HepG2 (cell line): ENCODE measurements around the gene UBXN2A. TPM values are rescaled to one million over a fixed set of nuclear protein-coding genes. Genes with fewer than 3 reads are reported as not detected.
A peak's percentile ranks its signal among the peaks of the same experiment; 100 is the strongest.

Experiments
- ATRX ChIP-seq: sonication (generic); formaldehyde crosslinking; IDR thresholded peaks from 2 replicates; pipeline ENCODE4 v1.4.0; 2020; ENCODE audit warnings: missing genetic modification reagents, borderline replicate concordance
- CBFB ChIP-seq: sonication (generic); formaldehyde crosslinking; IDR thresholded peaks from 2 replicates; pipeline ENCODE4 v1.4.0; 2020; ENCODE audit warnings: missing genetic modification reagents
- ELF1 ChIP-seq: sonication (generic); formaldehyde crosslinking; IDR thresholded peaks from 2 replicates; pipeline ENCODE4 v1.4.0; 2020; ENCODE audit warnings: missing genetic modification reagents
- ELK4 ChIP-seq: sonication (generic); formaldehyde crosslinking; IDR thresholded peaks from 2 replicates; pipeline ENCODE4 v1.9.0; 2021; ENCODE audit warnings: missing genetic modification reagents, borderline replicate concordance
- GATAD2A ChIP-seq: IDR thresholded peaks from 2 replicates; pipeline ENCODE4 v1.6.1; 2016
- KDM5B ChIP-seq: sonication (generic); formaldehyde crosslinking; IDR thresholded peaks from 2 replicates; pipeline ENCODE4 v1.4.0; 2020; ENCODE audit warnings: missing genetic modification reagents, mild to moderate bottlenecking, borderline replicate concordance
- U2AF2 ChIP-seq: fragments of 200-400 bp; formaldehyde crosslinking; IDR thresholded peaks from 2 replicates; pipeline ENCODE4 v1.6.1; 2017; ENCODE audit warnings: low read depth, mild to moderate bottlenecking, low read length
- YEATS4 ChIP-seq: sonication (generic); formaldehyde crosslinking; IDR thresholded peaks from 2 replicates; pipeline ENCODE4 v1.4.0; 2020; ENCODE audit warnings: missing genetic modification reagents, borderline replicate concordance
- ZNF142 ChIP-seq: sonication (generic); formaldehyde crosslinking; IDR thresholded peaks from 2 replicates; pipeline ENCODE4 v1.4.0; 2020; ENCODE audit warnings: missing genetic modification reagents
- ZNF30 ChIP-seq: sonication (generic); formaldehyde crosslinking; IDR thresholded peaks from 2 replicates; pipeline ENCODE4 v1.5.0; 2020; ENCODE audit warnings: mild to moderate bottlenecking, missing genetic modification reagents
- ZNF619 ChIP-seq: sonication (generic); formaldehyde crosslinking; IDR thresholded peaks from 2 replicates; pipeline ENCODE4 v1.4.0; 2020; ENCODE audit warnings: mild to moderate bottlenecking, missing genetic modification reagents
- ZNF749 ChIP-seq: sonication (generic); formaldehyde crosslinking; IDR thresholded peaks from 2 replicates; pipeline ENCODE4 v1.8.0; 2022; ENCODE audit warnings: mild to moderate bottlenecking, missing genetic modification reagents, moderate library complexity, borderline replicate concordance
- polyA plus RNA-seq, 8 experiments: library from polyadenylated mRNA; depleted of rRNA in 3 of 8; stranded (reverse) in 7 of 8; unstranded in 1 of 8; fragments of >200 nt; fragmentation: Illumina TruSeq in 4 of 8; extraction: Trizol in 4 of 8; gene quantifications; 2 replicates each; pipeline versions ENCODE4 v1.2.1 to v1.2.3, GENCODE V29; 2011 to 2016; ENCODE audit warnings: low read depth in 4 of 8, missing spikeins in 1 of 8, mixed read lengths in 1 of 8; ENCODE audit not compliant: insufficient read depth in 1 of 8
- total RNA-seq, 5 experiments: library from RNA; depleted of rRNA; stranded (reverse); fragments of >200 nt; fragmentation: Illumina TruSeq; extraction: Trizol; gene quantifications; 2 replicates each; pipeline ENCODE4 v1.2.3, GENCODE V29; 2016; ENCODE audit warnings: low read depth in 1 of 5
- TF ChIP-seq, protein P1 (sequence below): sonication (generic); formaldehyde crosslinking; IDR thresholded peaks from 2 replicates; pipeline ENCODE4 v1.4.0; 2020; ENCODE audit warnings: mild to moderate bottlenecking, missing genetic modification reagents
- TF ChIP-seq, protein P2 (sequence below): IDR thresholded peaks from 2 replicates; pipeline ENCODE4 v1.6.1; 2016; ENCODE audit warnings: low read depth, borderline replicate concordance

UBXN2A gene
- total and polyA plus RNA-seq, 2 of the 13 experiments (the other 11 are each of a cell fraction or from before 2014, with no cell fraction given), result 8.3 to 20.9 TPM

- TF ChIP-seq, protein P1, sequence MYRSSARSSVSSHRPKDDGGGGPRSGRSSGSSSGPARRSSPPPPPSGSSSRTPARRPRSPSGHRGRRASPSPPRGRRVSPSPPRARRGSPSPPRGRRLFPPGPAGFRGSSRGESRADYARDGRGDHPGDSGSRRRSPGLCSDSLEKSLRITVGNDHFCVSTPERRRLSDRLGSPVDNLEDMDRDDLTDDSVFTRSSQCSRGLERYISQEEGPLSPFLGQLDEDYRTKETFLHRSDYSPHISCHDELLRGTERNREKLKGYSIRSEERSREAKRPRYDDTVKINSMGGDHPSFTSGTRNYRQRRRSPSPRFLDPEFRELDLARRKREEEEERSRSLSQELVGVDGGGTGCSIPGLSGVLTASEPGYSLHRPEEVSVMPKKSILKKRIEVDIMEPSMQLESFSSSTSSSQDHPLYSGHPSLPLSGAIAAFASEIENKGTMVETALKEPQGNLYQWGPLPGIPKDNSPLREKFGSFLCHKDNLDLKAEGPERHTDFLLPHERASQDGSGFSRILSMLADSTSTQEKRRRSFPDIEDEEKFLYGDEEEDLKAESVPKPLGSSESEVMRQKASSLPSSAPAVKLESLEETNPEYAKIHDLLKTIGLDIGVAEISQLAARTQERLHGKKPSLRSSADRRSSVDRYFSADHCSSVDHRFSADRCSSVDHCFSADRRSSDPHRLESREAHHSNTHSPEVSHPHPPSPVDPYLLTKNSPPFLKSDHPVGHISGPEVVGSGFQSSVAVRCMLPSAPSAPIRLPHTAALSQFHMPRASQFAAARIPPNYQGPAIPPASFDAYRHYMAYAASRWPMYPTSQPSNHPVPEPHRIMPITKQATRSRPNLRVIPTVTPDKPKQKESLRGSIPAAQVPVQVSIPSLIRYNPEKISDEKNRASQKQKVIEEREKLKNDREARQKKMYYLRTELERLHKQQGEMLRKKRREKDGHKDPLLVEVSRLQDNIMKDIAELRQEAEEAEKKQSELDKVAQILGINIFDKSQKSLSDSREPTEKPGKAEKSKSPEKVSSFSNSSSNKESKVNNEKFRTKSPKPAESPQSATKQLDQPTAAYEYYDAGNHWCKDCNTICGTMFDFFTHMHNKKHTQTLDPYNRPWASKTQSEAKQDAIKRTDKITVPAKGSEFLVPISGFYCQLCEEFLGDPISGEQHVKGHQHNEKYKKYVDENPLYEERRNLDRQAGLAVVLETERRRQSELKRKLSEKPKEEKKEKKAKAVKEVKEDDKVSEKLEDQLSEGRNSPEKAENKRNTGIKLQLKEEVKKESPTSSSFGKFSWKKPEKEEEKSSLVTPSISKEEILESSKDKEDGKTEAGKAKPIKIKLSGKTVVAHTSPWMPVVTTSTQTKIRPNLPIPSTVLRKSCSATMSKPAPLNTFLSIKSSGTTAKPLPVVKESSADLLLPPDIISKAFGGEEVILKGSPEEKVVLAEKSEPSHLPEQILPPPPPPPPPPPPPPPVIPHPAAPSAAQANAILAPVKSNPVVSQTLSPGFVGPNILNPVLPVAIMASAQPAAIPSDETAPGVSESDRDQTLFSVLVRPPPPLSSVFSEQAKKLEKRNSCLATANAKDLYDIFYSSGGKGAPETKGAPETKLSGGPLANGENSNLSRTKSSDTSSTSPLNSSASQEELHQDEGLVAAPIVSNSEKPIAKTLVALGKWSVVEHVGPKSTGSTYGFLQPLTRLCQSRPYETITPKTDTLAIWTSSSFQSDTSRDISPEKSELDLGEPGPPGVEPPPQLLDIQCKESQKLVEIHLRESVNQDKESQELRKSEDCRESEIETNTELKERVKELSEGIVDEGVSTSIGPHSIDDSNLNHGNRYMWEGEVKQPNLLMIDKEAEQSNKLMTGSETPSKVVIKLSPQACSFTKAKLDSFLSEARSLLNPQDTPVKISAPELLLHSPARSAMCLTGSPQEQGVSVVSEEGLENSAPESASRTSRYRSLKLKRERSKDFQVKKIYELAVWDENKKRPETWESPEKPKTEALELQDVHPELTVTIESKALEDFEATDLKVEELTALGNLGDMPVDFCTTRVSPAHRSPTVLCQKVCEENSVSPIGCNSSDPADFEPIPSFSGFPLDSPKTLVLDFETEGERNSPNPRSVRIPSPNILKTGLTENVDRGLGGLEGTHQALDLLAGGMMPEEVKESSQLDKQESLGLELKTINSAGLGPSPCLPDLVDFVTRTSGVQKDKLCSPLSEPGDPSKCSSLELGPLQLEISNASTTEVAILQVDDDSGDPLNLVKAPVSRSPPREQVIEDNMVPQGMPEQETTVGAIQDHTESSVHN (CRISPR knock-in tag), result peak; percentile 50; the same call in 1 of the 2 replicates
- TF ChIP-seq ZNF619 (CRISPR knock-in tag), result no peak
- TF ChIP-seq U2AF2, result no peak
- TF ChIP-seq YEATS4 (CRISPR knock-in tag), result 0 out of 2 replicates have a peak, but pooled peaks have one; percentile 18
- peak; percentile 68 for TF ChIP-seq CBFB (CRISPR knock-in tag)
- TF ChIP-seq KDM5B (CRISPR knock-in tag), result peak; percentile 75; the same call in 1 of the 2 replicates
- TF ChIP-seq, protein P2, sequence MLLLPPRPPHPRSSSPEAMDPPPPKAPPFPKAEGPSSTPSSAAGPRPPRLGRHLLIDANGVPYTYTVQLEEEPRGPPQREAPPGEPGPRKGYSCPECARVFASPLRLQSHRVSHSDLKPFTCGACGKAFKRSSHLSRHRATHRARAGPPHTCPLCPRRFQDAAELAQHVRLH (CRISPR knock-in tag), result peak; percentile 75; the same call in 1 of the 2 replicates
- TF ChIP-seq GATAD2A (CRISPR knock-in tag), result peak; percentile 94
- no peak for TF ChIP-seq ATRX (CRISPR knock-in tag)
- no peak for TF ChIP-seq ZNF30 (CRISPR knock-in tag)
- no peak for TF ChIP-seq ZNF142
- peak; percentile 52 for TF ChIP-seq ELF1 (CRISPR knock-in tag)
- no peak for TF ChIP-seq ZNF749 (CRISPR knock-in tag)
- TF ChIP-seq ELK4 (CRISPR knock-in tag), result no peak
Observed at GRCh38 chr2:24022324-24022974, 82.2 kb downstream of the UBXN2A start (continued).
